ENCODE measurements around the gene RFTN1.

The RFTN1 gene

GRCh38 chr3:16412192-16412800 lies 101.2 kb downstream of the RFTN1 start:
- TF ChIP-seq CTCF (IDR thresholded peaks at IDR 0.05; ENCODE audit: control insufficient read depth, insufficient read depth, low read depth, low read length, missing control alignments), result no peak
- no peak for DNase-seq (ENCODE audit: low read depth)
- H3K4me3 ChIP-seq (ENCODE audit: control insufficient read depth, low read depth, low read length), result no peak overlapping the region

- TF ChIP-seq CTCF (IDR thresholded peaks at IDR 0.05; ENCODE audit: control insufficient read depth, insufficient read depth, low read depth, low read length, missing control alignments), result no peak
- DNase-seq (ENCODE audit: low read depth), result no peak
These were observed 102.1 kb downstream of the RFTN1 start for GRCh38 chr3:16411441-16411840.

GRCh38 chr3:16410659-16411058 lies 102.8 kb downstream of the RFTN1 start:
- TF ChIP-seq CTCF (IDR thresholded peaks at IDR 0.05; ENCODE audit: control insufficient read depth, insufficient read depth, low read depth, low read length, missing control alignments), result no peak
- DNase-seq (ENCODE audit: low read depth), result no peak
- H3K4me3 ChIP-seq (ENCODE audit: control insufficient read depth, low read depth, low read length), result no peak overlapping the region

More at GRCh38 chr3:16411441-16411840, 102.1 kb downstream of the RFTN1 start:
- H3K4me3 ChIP-seq (ENCODE audit: control insufficient read depth, low read depth, low read length), result no peak overlapping the region

GRCh38 chr3:16409032-16409431 lies 104.5 kb downstream of the RFTN1 start:
- no peak for DNase-seq (ENCODE audit: low read depth)
- no peak for TF ChIP-seq CTCF (IDR thresholded peaks at IDR 0.05; ENCODE audit: control insufficient read depth, insufficient read depth, low read depth, low read length, missing control alignments)
- no peak overlapping the region for H3K4me3 ChIP-seq (ENCODE audit: control insufficient read depth, low read depth, low read length)

- no peak for DNase-seq (ENCODE audit: low read depth)
- no peak overlapping the region for H3K4me3 ChIP-seq (ENCODE audit: control insufficient read depth, low read depth, low read length)
- TF ChIP-seq CTCF (IDR thresholded peaks at IDR 0.05; ENCODE audit: control insufficient read depth, insufficient read depth, low read depth, low read length, missing control alignments), result no peak
These were observed 106.1 kb downstream of the RFTN1 start for GRCh38 chr3:16407366-16407765.

GRCh38 chr3:16406579-16406978 lies 106.9 kb downstream of the RFTN1 start:
- no peak for DNase-seq (ENCODE audit: low read depth)
- TF ChIP-seq CTCF (IDR thresholded peaks at IDR 0.05; ENCODE audit: control insufficient read depth, insufficient read depth, low read depth, low read length, missing control alignments), result no peak
- H3K4me3 ChIP-seq (ENCODE audit: control insufficient read depth, low read depth, low read length), result no peak overlapping the region

All from AG09309 (cell line).